Osteoblast (primary cell): Measurements from ENCODE around the gene MS4A1. TPM values are rescaled to one million over a fixed set of nuclear protein-coding genes. Genes with fewer than 3 reads are reported as not detected.

Experiments
- DNase-seq: peaks from one replicate; pipeline ENCODE4 v3.0.0; 2011; ENCODE audit warnings: low spot score, mixed read lengths; ENCODE audit not compliant: insufficient read length; ENCODE audit errors: missing footprints
- H2AFZ ChIP-seq: 2 replicates; pipeline ENCODE4 v1.6.0; 2011; ENCODE audit warnings: mild to moderate bottlenecking, low read length
- H3K27ac ChIP-seq: 2 replicates; pipeline ENCODE4 v1.5.1; 2011; ENCODE audit warnings: mild to moderate bottlenecking, low read depth, low read length, moderate library complexity
- H3K27me3 ChIP-seq: 2 replicates; pipeline ENCODE4 v1.6.0; 2012; ENCODE audit warnings: mild to moderate bottlenecking, control low read depth, inconsistent platforms, low read length, moderate library complexity; ENCODE audit not compliant: insufficient read depth
- H3K36me3 ChIP-seq: 2 replicates; pipeline ENCODE4 v1.5.1; 2011; ENCODE audit warnings: mild to moderate bottlenecking, low read length, control low read depth, moderate library complexity; ENCODE audit not compliant: insufficient read depth
- H3K4me1 ChIP-seq: 2 replicates; pipeline ENCODE4 v1.5.1; 2011; ENCODE audit warnings: mild to moderate bottlenecking, low read length, control low read depth, moderate library complexity; ENCODE audit not compliant: insufficient read depth
- H3K4me2 ChIP-seq: 2 replicates; pipeline ENCODE4 v1.6.0; 2011; ENCODE audit warnings: mild to moderate bottlenecking, low read length; ENCODE audit not compliant: insufficient read depth
- H3K4me3 ChIP-seq: fragments of 200-600 bp; sonication (generic); 3 replicates; pipeline ENCODE4 v1.5.1; 2012; ENCODE audit warnings: mild to moderate bottlenecking, low read length, inconsistent platforms; ENCODE audit not compliant: insufficient read depth
- H3K79me2 ChIP-seq: 2 replicates; pipeline ENCODE4 v1.6.0; 2012; ENCODE audit warnings: mild to moderate bottlenecking, low read length, control low read depth, inconsistent platforms; ENCODE audit not compliant: insufficient read depth
- H3K9me3 ChIP-seq: 2 replicates; pipeline ENCODE4 v1.5.1; 2011; ENCODE audit warnings: low read depth, low read length, control low read depth
- H4K20me1 ChIP-seq: 2 replicates; pipeline ENCODE4 v1.6.0; 2012; ENCODE audit warnings: mild to moderate bottlenecking, low read length, control low read depth; ENCODE audit not compliant: insufficient read depth
- total RNA-seq: library from RNA; depleted of rRNA; stranded (reverse); fragments of >200 nt; gene quantifications from 2 replicates; pipeline ENCODE4 v1.2.3, GENCODE V29; 2012
- TF ChIP-seq, protein P1 (sequence below): IDR thresholded peaks from 2 replicates; pipeline ENCODE4 v1.5.1; 2011; ENCODE audit warnings: mild to moderate bottlenecking, low read depth, low read length, moderate library complexity; ENCODE audit errors: extremely low read depth

MS4A1 gene
- total RNA-seq: not detected in 2 replicates

DNA sequence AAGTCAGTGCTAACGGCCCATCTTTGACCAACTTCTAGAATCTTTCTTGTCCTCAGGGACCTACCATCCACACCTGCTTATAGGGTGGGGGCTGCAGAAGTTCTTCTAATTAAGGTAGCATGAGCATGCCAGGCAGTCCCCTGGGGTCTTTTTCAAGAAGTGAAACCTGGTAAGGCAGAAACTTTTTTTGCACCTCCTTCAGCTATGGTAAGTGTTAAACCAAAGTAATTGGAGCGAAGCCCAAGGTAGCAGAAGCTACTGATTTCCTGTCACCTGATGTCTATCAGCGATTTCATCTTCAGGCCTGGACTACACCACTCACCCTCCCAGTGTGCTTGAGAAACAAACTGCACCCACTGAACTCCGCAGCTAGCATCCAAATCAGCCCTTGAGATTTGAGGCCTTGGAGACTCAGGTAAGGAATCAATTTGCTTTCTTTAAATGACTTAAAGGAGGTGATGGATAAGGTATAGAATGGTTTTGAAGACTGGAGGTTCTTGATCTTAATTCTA lies at the start of gene MS4A1:
Gene MS4A1 (plus strand): TSS at position 317 of the 512 bp plus-strand sequence. CDS start 6,528 bp downstream, outside the sequence.
- H2AFZ ChIP-seq: no peak within 1 kb of the TSS
- H3K4me1 ChIP-seq: no peaks in the 10 kb centered on the region
- H3K27ac ChIP-seq: no peak within 1 kb of the TSS
- H3K79me2 ChIP-seq: no peaks in the 10 kb centered on the region
- H3K9me3 ChIP-seq: no peaks in the 10 kb centered on the region
- no peaks in the 10 kb centered on the region for H3K36me3 ChIP-seq
- no peak within 1 kb of the TSS for H3K4me3 ChIP-seq
- DNase-seq: no peak
- H3K4me2 ChIP-seq: no peak within 1 kb of the TSS
- H4K20me1 ChIP-seq: no peaks in the 10 kb centered on the region
- H3K27me3 ChIP-seq: no peaks in the 10 kb centered on the region
- TF ChIP-seq, protein P1, sequence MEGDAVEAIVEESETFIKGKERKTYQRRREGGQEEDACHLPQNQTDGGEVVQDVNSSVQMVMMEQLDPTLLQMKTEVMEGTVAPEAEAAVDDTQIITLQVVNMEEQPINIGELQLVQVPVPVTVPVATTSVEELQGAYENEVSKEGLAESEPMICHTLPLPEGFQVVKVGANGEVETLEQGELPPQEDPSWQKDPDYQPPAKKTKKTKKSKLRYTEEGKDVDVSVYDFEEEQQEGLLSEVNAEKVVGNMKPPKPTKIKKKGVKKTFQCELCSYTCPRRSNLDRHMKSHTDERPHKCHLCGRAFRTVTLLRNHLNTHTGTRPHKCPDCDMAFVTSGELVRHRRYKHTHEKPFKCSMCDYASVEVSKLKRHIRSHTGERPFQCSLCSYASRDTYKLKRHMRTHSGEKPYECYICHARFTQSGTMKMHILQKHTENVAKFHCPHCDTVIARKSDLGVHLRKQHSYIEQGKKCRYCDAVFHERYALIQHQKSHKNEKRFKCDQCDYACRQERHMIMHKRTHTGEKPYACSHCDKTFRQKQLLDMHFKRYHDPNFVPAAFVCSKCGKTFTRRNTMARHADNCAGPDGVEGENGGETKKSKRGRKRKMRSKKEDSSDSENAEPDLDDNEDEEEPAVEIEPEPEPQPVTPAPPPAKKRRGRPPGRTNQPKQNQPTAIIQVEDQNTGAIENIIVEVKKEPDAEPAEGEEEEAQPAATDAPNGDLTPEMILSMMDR: no peak

DNA sequence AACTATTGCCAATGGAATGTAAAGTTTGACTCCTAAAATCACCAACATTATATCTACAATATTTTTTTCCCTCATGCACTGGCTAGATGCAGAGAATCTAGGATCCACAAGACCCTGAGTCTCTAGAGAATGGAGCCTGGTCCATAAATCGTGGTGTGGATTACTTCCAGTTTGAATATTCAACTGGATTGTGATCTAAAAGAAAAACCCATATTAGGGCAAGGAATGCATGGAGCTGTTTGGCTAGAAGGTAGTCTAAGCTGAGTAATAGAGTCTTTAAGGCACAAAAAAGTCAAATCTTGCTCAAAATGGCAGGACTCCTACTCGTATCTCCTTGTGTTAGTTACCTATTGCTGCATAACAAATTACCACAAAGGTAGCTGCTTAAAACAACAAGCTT lies 35.6 kb upstream of the MS4A1 start:
- Histone ChIP-seq H3K27ac (no peak overlapping the region), H4K20me1 (no peaks in the 10 kb centered on the region)

DNA sequence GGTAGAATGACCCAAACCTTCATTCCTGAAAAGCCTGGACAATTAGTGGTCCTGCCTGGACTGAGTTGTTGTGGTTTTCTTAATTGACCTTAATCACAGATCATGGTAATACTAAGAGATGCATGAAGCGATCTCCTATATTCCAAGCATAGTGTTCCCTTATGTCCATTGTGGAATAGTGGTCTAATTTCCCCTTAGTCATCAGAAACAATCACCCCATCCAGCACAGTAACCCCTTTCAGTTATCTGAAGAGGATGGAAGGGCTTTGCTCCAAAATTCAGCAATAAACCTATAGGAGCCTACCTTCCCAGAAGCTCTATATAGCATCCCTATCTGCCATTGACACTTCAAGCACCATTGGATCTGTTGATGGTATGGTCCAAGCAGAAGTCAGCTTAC lies 33.0 kb upstream of the MS4A1 start:
- Histone ChIP-seq H3K79me2 (no peaks in the 10 kb centered on the region), H3K9me3 (no peaks in the 10 kb centered on the region), H3K4me3 (no peak overlapping the region), H4K20me1 (no peaks in the 10 kb centered on the region), H2AFZ (no peak overlapping the region), H3K4me2 (no peak overlapping the region), H3K27ac (no peak overlapping the region), H3K27me3 (no peaks in the 10 kb centered on the region), H3K4me1 (no peaks in the 10 kb centered on the region), H3K36me3 (no peaks in the 10 kb centered on the region)
- DNase-seq: no peak
- TF ChIP-seq, protein P1: no peak

More for the DNA sequence above, 35.6 kb upstream of the MS4A1 start:
- no peak for DNase-seq
- TF ChIP-seq, protein P1: no peak
- H2AFZ ChIP-seq: no peak overlapping the region
- no peaks in the 10 kb centered on the region for H3K36me3 ChIP-seq
- no peaks in the 10 kb centered on the region for H3K9me3 ChIP-seq
- no peaks in the 10 kb centered on the region for H3K27me3 ChIP-seq
- H3K79me2 ChIP-seq: no peaks in the 10 kb centered on the region
- no peak overlapping the region for H3K4me2 ChIP-seq
- no peak overlapping the region for H3K4me3 ChIP-seq
- no peaks in the 10 kb centered on the region for H3K4me1 ChIP-seq

DNA sequence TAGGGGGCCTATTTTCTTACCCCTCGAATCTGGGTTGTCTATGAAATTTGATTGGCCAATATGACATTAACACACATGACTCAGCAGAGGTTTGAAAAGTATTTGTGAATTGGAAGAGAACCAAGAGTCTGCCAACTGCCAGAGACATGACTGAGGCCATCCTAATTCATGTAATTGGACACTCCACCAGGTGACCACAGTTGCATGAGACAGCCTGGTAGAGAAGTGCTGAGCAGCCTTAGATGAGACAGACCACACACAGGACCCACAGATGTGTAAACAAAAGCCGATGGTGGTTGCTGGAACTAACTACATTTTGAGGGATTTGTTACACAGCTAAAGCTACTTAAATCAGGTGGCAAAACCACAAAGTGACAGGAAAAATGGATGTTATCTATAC lies 27.1 kb upstream of the MS4A1 start:
- Histone ChIP-seq H3K79me2 (no peaks in the 10 kb centered on the region), H3K27ac (no peak overlapping the region), H3K27me3 (no peaks in the 10 kb centered on the region), H3K36me3 (no peaks in the 10 kb centered on the region), H3K4me3 (no peak overlapping the region), H3K4me2 (no peak overlapping the region), H2AFZ (no peak overlapping the region), H3K4me1 (no peaks in the 10 kb centered on the region), H3K9me3 (no peaks in the 10 kb centered on the region), H4K20me1 (no peaks in the 10 kb centered on the region)
- no peak for DNase-seq
- TF ChIP-seq, protein P1: no peak
